ENCODE data around the gene AGAP6.
A peak's percentile ranks its signal among the peaks of the same experiment; 100 is the strongest.
"Not testable (repeated sequence)": the region's sequence is repeated elsewhere in the genome, so short reads cannot be mapped to it uniquely, and the experiment has no call there.

AGAP6 gene

DNA sequence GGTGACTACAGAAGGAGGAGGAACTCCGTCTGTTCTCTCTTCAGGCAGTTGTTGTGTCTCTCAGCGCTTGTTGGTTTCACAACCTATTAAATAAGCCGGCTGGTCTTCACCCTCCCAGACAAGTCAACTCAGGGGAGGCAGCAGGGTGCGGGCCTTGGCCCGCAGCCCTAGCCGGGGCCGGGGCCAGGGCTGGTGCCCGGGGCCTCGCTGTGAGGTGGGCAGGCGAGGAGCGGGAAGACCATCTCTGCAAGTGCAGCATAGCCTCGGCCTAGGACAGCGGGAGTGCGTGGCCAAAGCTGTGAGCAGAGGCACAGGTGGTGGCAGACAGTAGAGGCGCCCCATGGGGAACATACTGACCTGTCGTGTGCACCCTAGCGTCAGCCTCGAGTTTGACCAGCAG lies at the start of gene AGAP6:
Gene AGAP6, plus strand, starts transcription at position 31 of the 400 bp plus-strand sequence. Its CDS starts 310 bp downstream, at position 341.
- not testable (repeated sequence) for DNase-seq

DNA sequence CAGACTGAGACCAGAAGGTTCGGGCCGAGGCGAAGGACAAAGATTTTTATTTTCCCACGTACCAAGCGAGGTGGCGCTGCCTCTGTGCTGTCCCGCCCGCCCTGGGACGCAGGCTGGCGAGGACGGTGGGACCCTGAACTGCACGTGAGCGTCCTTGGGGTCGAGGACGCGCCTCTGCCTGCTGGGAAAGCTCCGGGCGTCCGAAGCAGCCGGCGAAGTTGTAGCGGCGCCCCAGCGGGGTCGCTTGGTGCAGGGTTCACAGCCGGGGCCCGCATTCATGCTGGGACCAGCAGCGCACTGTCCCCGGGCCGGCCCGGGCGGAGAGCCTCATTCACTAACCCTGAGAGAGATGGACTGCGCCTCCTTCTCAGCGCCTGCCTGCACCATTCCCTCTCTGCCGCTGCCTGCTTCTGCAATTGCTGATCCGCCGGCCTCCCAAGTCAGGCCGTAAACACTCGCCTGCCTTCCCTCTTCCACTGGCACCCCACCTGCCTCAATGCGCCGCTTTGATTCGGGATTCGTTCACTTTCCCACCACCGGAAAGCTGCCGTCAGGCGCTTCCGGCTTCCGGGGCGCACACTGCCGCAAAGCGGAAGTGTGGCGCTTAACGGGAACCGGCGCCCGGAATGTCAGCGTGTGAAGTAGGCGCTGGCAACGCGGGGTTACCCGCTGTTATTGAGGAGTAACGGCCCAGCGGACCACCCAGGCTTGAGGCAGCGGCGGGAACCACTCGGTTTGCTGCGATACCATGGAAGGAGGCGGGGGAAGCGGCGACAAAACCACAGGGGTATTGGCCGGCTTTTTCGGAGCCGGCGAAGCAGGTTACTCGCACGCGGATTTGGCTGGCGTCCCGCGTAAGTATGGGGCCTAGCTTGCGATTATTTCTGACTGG lies 46.5 kb upstream of the AGAP6 start, which contains the start of the genes PARG and TIMM23B:
Gene PARG, minus strand, starts transcription at position 581 of the 892 bp plus-strand sequence. Its CDS starts 302 bp downstream, at position 279.
Gene TIMM23B, plus strand, starts transcription at position 607 of the 892 bp plus-strand sequence. Its CDS starts 142 bp downstream, at position 749.
- DNase-seq: peak; percentile 83

- peak; percentile 24 for DNase-seq
Observed at GRCh38 chr10:49942339-49942705, 45.9 kb upstream of the AGAP6 start.

GRCh38 chr10:49943607-49944006 lies 44.6 kb upstream of the AGAP6 start:
- not testable (repeated sequence) for DNase-seq

GRCh38 chr10:49948142-49948541 lies 40.1 kb upstream of the AGAP6 start:
- not testable (repeated sequence) for DNase-seq

DNA sequence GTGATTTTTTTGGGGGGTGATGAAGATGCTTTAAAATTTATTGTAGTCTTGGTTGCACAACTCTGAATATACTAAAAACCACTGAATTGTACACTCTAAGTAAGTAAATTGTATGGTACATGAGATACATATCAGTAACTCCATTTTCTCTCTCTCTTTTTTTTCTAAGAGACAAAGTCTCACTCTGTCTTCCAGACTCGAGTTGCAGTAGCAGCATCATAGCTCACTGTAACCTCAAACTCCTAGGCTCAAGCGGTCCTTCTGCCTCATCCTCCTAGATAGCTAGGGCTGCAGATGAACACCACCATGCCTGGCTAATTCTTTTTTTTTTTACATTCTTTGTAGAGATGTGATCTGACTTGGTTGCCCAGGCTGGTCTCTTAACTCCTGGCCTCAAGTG lies 39.5 kb upstream of the AGAP6 start:
- not testable (repeated sequence) for DNase-seq

DNA sequence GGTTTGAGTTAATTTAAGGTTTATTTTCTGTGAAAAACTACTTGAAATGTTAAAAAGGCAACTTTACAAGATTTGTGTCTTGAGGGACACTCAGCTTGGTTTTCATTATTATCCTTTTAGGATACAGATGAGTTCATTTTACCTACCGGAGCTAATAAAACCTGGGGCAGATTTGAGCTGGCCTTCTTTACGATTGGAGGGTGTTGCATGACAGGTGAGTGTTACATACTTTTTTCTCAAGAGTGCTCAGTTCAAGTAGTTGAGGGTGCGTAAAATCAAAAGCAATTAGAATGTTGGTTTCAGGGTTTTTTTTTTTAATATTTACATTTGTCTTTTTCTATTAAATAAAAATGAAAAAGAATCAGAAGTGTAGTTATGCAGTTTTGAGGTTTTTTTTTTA lies 36.2 kb upstream of the AGAP6 start:
- not testable (repeated sequence) for DNase-seq

GRCh38 chr10:49953122-49953521 lies 35.1 kb upstream of the AGAP6 start:
- peak; percentile 31 for DNase-seq

DNA sequence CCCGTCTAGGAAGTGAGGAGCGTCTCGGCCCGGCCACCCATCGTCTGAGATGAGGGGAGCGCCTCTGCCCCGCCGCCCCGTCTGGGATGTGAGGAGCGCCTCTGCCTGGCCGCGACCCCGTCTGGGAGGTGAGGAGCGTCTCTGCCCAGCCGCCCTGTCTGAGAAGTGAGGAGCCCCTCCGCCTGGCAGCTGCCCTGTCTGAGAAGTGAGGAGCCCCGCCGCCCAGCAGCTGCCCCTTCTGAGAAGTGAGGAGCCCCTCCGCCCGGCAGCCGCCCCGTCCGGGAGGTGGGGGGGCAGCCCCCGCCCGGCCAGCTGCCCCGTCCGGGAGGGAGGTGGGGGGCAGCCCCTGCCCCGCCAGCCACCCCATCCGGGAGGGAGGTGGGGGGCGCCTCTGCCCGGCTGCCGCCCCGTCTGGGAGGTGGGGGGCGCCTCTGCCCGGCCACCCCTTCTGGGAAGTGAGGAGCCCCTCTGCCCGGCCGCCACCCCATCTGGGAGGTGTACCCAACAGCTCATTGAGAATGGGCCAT lies 17.8 kb upstream of the AGAP6 start:
- DNase-seq: not testable (repeated sequence)

DNA sequence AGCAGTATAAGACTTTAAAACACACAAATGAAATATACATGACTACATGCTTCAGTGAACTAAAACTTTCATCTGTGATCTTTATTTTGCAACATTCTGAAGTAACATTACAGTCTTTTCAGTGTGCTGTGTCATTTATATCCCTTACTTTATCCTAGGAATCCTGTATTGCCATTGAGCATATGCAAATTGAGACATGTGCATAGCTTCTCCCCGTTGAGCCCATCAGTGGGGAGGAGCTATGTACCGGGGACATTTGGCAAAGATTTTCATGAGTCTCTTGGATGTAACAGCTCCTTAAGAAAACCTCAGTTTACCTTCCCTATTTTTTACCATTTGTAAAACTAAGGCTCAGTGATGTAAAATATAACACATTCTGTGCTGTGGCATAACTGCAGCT lies 16.7 kb upstream of the AGAP6 start:
- DNase-seq: not testable (repeated sequence)

DNA sequence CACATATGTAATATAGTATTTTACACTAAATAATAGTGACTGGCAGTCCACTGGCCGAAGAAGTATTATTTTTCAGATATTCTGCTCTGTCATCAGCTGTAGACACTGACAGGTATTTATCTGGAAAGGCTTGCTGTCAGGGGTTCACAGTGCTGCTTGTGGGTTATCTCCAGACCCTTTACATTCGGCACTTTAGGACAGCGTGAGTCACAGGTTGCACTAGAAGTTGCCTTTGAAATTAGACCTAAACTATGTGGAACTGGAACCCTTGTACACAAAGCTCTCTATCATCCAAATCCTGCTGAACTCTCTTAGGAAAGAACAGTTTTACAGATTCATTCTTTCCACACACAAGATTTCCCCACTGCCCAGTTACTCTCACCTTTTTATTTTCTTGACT lies 16.1 kb upstream of the AGAP6 start:
- not testable (repeated sequence) for DNase-seq

- DNase-seq: not testable (repeated sequence)
Observed at GRCh38 chr10:49977756-49978155, 10.4 kb upstream of the AGAP6 start.

GRCh38 chr10:49987207-49987606 lies 999 bp upstream of the AGAP6 start:
- not testable (repeated sequence) for DNase-seq

DNA sequence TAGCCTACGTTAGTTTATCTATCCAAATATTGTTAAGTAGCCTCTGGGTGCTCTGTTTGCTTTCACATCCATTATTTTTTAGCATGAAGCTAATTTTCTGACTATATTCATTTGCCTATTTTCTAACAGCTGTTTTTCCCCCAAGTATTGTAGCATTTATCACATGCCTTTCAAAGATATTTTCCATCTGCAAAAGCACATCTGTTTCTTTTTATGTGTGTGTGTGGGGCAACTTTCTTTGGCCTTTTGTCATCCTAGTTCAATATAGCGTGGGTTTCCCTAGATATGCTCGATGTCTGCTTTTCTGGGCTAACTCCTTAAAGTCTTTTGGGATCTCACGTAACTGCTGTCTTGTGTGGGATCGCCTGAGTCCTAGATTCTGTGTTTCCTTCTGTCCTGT lies 7.1 kb downstream of the AGAP6 start:
- not testable (repeated sequence) for DNase-seq

- not testable (repeated sequence) for DNase-seq
Observed at GRCh38 chr10:50014024-50014423, 25.8 kb downstream of the AGAP6 start.

DNA sequence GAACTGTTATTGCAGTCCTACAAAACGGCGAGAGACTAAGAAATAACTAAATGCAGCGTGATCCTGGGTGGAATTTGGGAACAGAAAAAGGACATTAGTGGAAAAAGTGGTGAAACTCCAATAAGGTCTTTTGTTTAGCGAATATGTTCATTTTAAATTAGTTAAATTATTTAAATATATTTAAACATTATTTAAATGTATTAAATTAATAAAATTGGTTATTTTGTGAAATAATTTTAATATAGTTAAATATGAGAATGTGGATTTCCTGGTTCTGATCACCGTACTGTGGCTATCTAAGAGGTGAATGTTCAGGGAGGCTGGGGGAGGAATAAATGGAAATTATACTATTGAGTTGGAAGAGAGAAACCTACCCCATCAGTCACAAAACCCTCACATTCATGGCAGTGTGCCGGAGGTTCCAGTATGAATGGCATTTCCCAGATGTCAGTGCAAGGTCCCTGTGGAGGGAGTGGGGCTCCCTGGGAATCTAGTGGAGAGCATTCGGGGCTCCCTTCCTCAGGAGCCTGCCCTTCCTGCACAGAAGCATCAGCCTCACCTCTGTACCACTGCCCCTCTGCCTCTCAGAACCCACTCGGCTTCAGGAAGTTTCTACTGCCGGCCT lies 27.5 kb downstream of the AGAP6 start:
- DNase-seq: not testable (repeated sequence)

- DNase-seq: not testable (repeated sequence)
Observed at GRCh38 chr10:50016926-50017325, 28.7 kb downstream of the AGAP6 start.

DNA sequence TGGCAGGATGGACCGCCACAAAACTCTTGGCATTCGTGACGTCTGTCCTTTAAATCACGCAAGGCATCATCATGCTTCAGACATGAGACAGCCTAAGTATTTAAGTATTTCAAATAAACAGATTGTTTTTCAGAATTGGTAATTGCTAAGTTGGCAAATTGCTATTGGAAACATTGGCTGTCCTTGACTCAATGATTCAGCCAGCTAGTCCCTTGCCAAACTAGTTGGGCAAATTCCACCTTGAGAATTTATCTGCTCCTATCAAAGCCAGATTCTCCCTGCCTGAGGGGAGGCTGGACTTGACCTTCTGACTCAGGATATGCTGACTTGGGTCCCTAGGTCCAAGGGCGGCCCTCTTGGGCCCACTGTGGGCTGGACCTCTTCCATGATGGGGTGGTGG lies 29.4 kb downstream of the AGAP6 start:
- DNase-seq: not testable (repeated sequence)

DNA sequence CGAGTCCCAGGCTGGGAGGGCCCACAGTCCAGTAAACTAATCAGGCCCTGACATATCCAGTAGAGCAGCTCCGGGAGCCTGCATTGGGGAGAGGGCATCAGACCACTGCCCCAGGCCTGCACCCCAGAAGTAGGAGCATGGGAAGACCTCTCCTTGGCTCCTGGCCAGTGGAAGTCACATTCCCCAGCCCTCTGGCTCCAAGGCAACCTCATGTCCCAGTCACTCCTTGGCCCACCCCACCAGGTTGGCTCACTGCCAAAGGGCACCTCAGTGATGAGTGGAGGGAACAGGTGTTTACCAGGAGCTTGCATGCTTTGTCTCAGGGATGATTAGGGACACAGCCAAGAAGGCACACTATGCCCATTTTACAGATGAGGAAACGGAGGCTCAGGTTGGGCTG lies 31.1 kb downstream of the AGAP6 start:
- not testable (repeated sequence) for DNase-seq

- DNase-seq: not testable (repeated sequence)
Observed at GRCh38 chr10:50020451-50021024, 32.3 kb downstream of the AGAP6 start.

GRCh38 chr10:50021646-50022045 lies 33.4 kb downstream of the AGAP6 start:
- no peak for DNase-seq

GRCh38 chr10:50024716-50025383 lies 36.6 kb downstream of the AGAP6 start:
- DNase-seq: not testable (repeated sequence)
